GM12878 (cell line): ENCODE data around the gene WNT9B. TPM values are rescaled to one million over a fixed set of nuclear protein-coding genes. Genes with fewer than 3 reads are reported as not detected.

ENCODE experiments used
- ATAC-seq: fragments of 200-7000 bp; cut with Tn5 transposase; 3 replicates; pipeline ENCODE4 v1.9.1; 2020; ENCODE audit warnings: mild to moderate bottlenecking, moderate library complexity
- BruUV-seq: library from RNA; stranded (reverse); fragments of 400-500 nt; replicated peaks from 2 replicates; lab custom pipeline; 2021; lab: Mats Ljungman, UMichigan
- CTCF ChIA-PET: fragments of 300-600 bp; sonication (Branson Sonifier 250); formaldehyde crosslinking; extraction: SDS; loops from one replicate; lab custom pipeline; 2021; ENCODE audit warnings: inconsistent platforms; lab: Yijun Ruan, JAX
- POLR2A ChIA-PET: fragments of 350-600 bp; formaldehyde crosslinking; extraction: SDS; loops from one replicate; lab custom pipeline; 2021; ENCODE audit warnings: inconsistent platforms; lab: Charles Lee
- RAD21 ChIA-PET: fragments of 300-600 bp; sonication (Branson Sonifier 250); formaldehyde crosslinking; loops from one replicate; lab custom pipeline; 2023; ENCODE audit warnings: antibody characterized with exemption; ENCODE audit not compliant: unreplicated experiment; lab: Charles Lee
- SMC1A ChIA-PET: fragments of 300-600 bp; sonication (Branson Sonifier 250); formaldehyde crosslinking; loops from one replicate; lab custom pipeline; 2023; ENCODE audit not compliant: unreplicated experiment, uncharacterized antibody; lab: Charles Lee
- DNase-seq: peaks from one replicate; pipeline ENCODE4 v3.0.0-alpha.2; 2011; ENCODE audit warnings: low read depth, low spot score
- FAIRE-seq: peaks from 3 replicates; lab custom pipeline; 2011; peaks lifted over from hg19 to GRCh38; lab: Jason Lieb, UNC
- H2AFZ ChIP-seq: 2 replicates; pipeline ENCODE4 v1.6.0; 2011; ENCODE audit warnings: low read depth, low read length, control low read depth; ENCODE audit not compliant: control insufficient read depth
- H3K27ac ChIP-seq: 2 replicates; pipeline ENCODE4 v1.5.1; 2011; ENCODE audit warnings: control low read depth; ENCODE audit not compliant: control insufficient read depth, insufficient read depth
- H3K27me3 ChIP-seq, 2 experiments: replicated peaks in 1 of 2; 2 replicates each; pipeline versions ENCODE4 v1.6.0 to v1.6.1; 2011; ENCODE audit warnings: low read length in 1 of 2; ENCODE audit not compliant: control insufficient read depth in 2 of 2, insufficient read depth in 2 of 2
- H3K36me3 ChIP-seq, 2 experiments: 2 replicates each; pipeline ENCODE4 v1.5.1; 2011; ENCODE audit warnings: low read length in 1 of 2; ENCODE audit not compliant: control insufficient read depth in 2 of 2, insufficient read depth in 2 of 2
- H3K4me1 ChIP-seq: 2 replicates; pipeline ENCODE4 v1.6.1; 2011; ENCODE audit warnings: mild to moderate bottlenecking, low read length, moderate library complexity, mixed read lengths; ENCODE audit not compliant: control insufficient read depth, insufficient read depth
- H3K4me2 ChIP-seq: 2 replicates; pipeline ENCODE4 v1.6.0; 2011; ENCODE audit warnings: control low read depth; ENCODE audit not compliant: control insufficient read depth, insufficient read depth
- H3K4me3 ChIP-seq: fragments of 200-600 bp; sonication (generic); 2 replicates; pipeline ENCODE4 v1.5.1; 2016
- H3K79me2 ChIP-seq: 2 replicates; pipeline ENCODE4 v1.6.0; 2011; ENCODE audit warnings: low read length; ENCODE audit not compliant: control insufficient read depth, insufficient read depth
- H3K9ac ChIP-seq: 2 replicates; pipeline ENCODE4 v1.8.0; 2011; ENCODE audit warnings: low read length, control low read depth, mixed read lengths; ENCODE audit not compliant: control insufficient read depth, insufficient read depth
- H3K9me3 ChIP-seq: replicated peaks from 3 replicates; pipeline ENCODE4 v1.5.1; 2011; ENCODE audit warnings: mild to moderate bottlenecking, low read length; ENCODE audit not compliant: control insufficient read depth, insufficient read depth
- H4K20me1 ChIP-seq: 2 replicates; pipeline ENCODE4 v1.6.0; 2011; ENCODE audit not compliant: control insufficient read depth, insufficient read depth
- ASH2L ChIP-seq: fragments of 300-600, 200-600 bp; sonication (generic); IDR thresholded peaks from 2 replicates; pipeline ENCODE4 v1.6.1; 2017; ENCODE audit warnings: low read depth, mild to moderate bottlenecking, borderline replicate concordance
- E2F8 ChIP-seq: fragments of 450-650 bp; IDR thresholded peaks from 2 replicates; pipeline ENCODE4 v1.6.1; 2018; ENCODE audit warnings: mild to moderate bottlenecking, low read depth, moderate library complexity; ENCODE audit not compliant: partially characterized antibody
- HSF1 ChIP-seq: fragments of 150-350 bp; IDR thresholded peaks from 2 replicates; pipeline ENCODE4 v1.6.1; 2014; ENCODE audit warnings: mild to moderate bottlenecking, low read depth, low read length
- RAD51 ChIP-seq: fragments of 450-650 bp; IDR thresholded peaks from 2 replicates; pipeline ENCODE4 v1.6.1; 2016; ENCODE audit warnings: moderate library complexity, mild to moderate bottlenecking, inconsistent platforms
- RELA ChIP-seq: fragments of 450-650 bp; IDR thresholded peaks from 2 replicates; pipeline ENCODE4 v1.8.0; 2014; ENCODE audit warnings: borderline replicate concordance; ENCODE audit not compliant: partially characterized antibody
- SMARCA5 ChIP-seq: fragments of 450-650 bp; IDR thresholded peaks from 2 replicates; pipeline ENCODE4 v1.6.1; 2017; ENCODE audit warnings: mild to moderate bottlenecking
- SREBF1 ChIP-seq: IDR thresholded peaks from 2 replicates; pipeline ENCODE4 v1.6.1; 2012; ENCODE audit warnings: mild to moderate bottlenecking, low read length
- TCF3 ChIP-seq: IDR thresholded peaks from 2 replicates; pipeline ENCODE4 v1.6.1; 2012; ENCODE audit warnings: low read depth, mild to moderate bottlenecking, low read length, borderline replicate concordance; ENCODE audit not compliant: insufficient read depth
- WGBS: methylation state at CpG from one replicate; pipeline ENCODE4 v1.1.6; 2016; ENCODE audit warnings: low lambda C conversion rate; ENCODE audit not compliant: insufficient replicate concordance, insufficient coverage; ENCODE audit errors: missing lambda C conversion rate; 5-methylcytosine and 5-hydroxymethylcytosine counted together
- in situ Hi-C: fragments of 300-500 bp; cut with MboI; formaldehyde crosslinking; loops from 9 replicates; pipeline ENCODE4 v1.14.3; 2018; ENCODE audit warnings: mixed read lengths
- intact Hi-C: fragments of 100-400 bp; cut with micrococcal nuclease; formaldehyde crosslinking; loops from one replicate; pipeline ENCODE4 v1.14.2; 2022; ENCODE audit not compliant: unreplicated experiment
- polyA plus RNA-seq, 11 experiments: library from polyadenylated mRNA; depleted of rRNA in 4 of 11; unstranded in 6 of 11; stranded (reverse) in 5 of 11; fragments of >200 nt; fragmentation: Nextera tagmentation in 4 of 11; fragmentation: Illumina TruSeq in 1 of 11; extraction: Ambion mirVana in 4 of 11; extraction: Trizol in 1 of 11; gene quantifications; 1 replicate in 1 of 11; 2 replicates in 10 of 11; pipeline versions ENCODE4 v1.2.1 to v1.2.3, GENCODE V29; 2011 to 2016; ENCODE audit warnings: inconsistent platforms in 2 of 11, missing spikeins in 2 of 11, low read depth in 1 of 11
- total RNA-seq, 4 experiments: library from RNA; depleted of rRNA in 3 of 4; stranded (reverse); fragments of >200 nt in 3 of 4; fragmentation: Illumina TruSeq in 1 of 4; extraction: Trizol in 1 of 4; gene quantifications; 2 replicates each; pipeline versions ENCODE4 v1.2.1 to v1.2.3, GENCODE V29; 2013 to 2021

WNT9B gene
- total and polyA plus RNA-seq, 10 of the 15 experiments (the other 5 are each of a cell fraction or from before 2014, with no cell fraction given) = not detected

- no peak for TF ChIP-seq RELA
Measured at GRCh38 chr17:46882666-46883065, 31.3 kb downstream of the WNT9B start (continued).

GRCh38 chr17:46883871-46884520, 32.6 kb downstream of the WNT9B start:
- H3K27ac ChIP-seq = no peak overlapping the region
- no peak overlapping the region for H3K4me2 ChIP-seq
- POLR2A ChIA-PET = no interaction called here
- no peaks in the 10 kb centered on the region; the same call in 1 of the 2 replicates for H4K20me1 ChIP-seq
- no peak for ATAC-seq
- 42% methylated on average over 19 of the region's 19 CpGs for WGBS
- no peaks in the 10 kb centered on the region for H3K9me3 ChIP-seq
- RAD21 ChIA-PET = no interaction called here
- no peak overlapping the region for H3K9ac ChIP-seq
- H3K79me2 ChIP-seq = no peaks in the 10 kb centered on the region
- no peak for DNase-seq
- TF ChIP-seq TCF3 (no peak), E2F8 (no peak), ASH2L (no peak), SREBF1 (no peak), SMARCA5 (no peak), HSF1 (no peak), RAD51 (no peak)
- in situ Hi-C loops = no loop called here
- no peak for FAIRE-seq
- no peaks in the 10 kb centered on the region for H3K4me1 ChIP-seq
- no peaks in the 10 kb centered on the region for H3K36me3 ChIP-seq
- BruUV-seq = no TSS peak
- no peaks in the 10 kb centered on the region; a peak in 1 of 4 replicates for H3K27me3 ChIP-seq
- H2AFZ ChIP-seq = no peak overlapping the region
- SMC1A ChIA-PET = no interaction called here
- no peak overlapping the region for H3K4me3 ChIP-seq
- intact Hi-C loops = no loop called here
- CTCF ChIA-PET = no interaction called here
